Spleen (tissue), 11 donors: ENCODE results near the gene LOXHD1. TPM values are rescaled to one million over a fixed set of nuclear protein-coding genes. Genes with fewer than 3 reads are reported as not detected.

Experiments
- DNase-seq: peaks from one replicate; pipeline ENCODE4 v3.0.0-alpha.2; 2020
- H3K27ac ChIP-seq, 8 donors: fragments of 200-600 bp; sonication (generic) in 7 of 8; 1 replicate in 4 of 8; 2 replicates in 4 of 8; pipeline versions ENCODE4 v1.5.0 to v1.8.0; 2016 to 2021; ENCODE audit warnings: inconsistent platforms in 4 of 8, mild to moderate bottlenecking in 4 of 8, moderate library complexity in 1 of 8
- H3K27me3 ChIP-seq, 7 donors: fragments of 200-600 bp; sonication (generic) in 6 of 7; replicated peaks in 1 of 7; 1 replicate in 4 of 7; 2 replicates in 3 of 7; pipeline versions ENCODE4 v1.5.0 to v1.8.0; 2016 to 2021; ENCODE audit warnings: inconsistent platforms in 3 of 7, mild to moderate bottlenecking in 1 of 7
- H3K36me3 ChIP-seq, 6 donors: fragments of 200-600 bp; sonication (generic) in 5 of 6; 1 replicate in 4 of 6; 2 replicates in 2 of 6; pipeline versions ENCODE4 v1.5.0 to v1.8.0; 2016 to 2021; ENCODE audit warnings: inconsistent platforms in 2 of 6
- H3K4me1 ChIP-seq, 6 donors: fragments of 200-600 bp; sonication (generic) in 5 of 6; 1 replicate in 3 of 6; 2 replicates in 3 of 6; pipeline versions ENCODE4 v1.5.0 to v1.8.0; 2016 to 2021; ENCODE audit warnings: inconsistent platforms in 3 of 6
- H3K4me3 ChIP-seq, 8 donors: fragments of 200-600 bp; sonication (generic) in 7 of 8; 1 replicate in 4 of 8; 2 replicates in 4 of 8; pipeline versions ENCODE4 v1.5.0 to v1.8.0; 2016 to 2021; ENCODE audit warnings: inconsistent platforms in 4 of 8, mild to moderate bottlenecking in 4 of 8, moderate library complexity in 2 of 8
- H3K9me3 ChIP-seq, 8 donors: fragments of 200-600 bp; sonication (generic) in 7 of 8; 1 replicate in 4 of 8; 2 replicates in 4 of 8; pipeline versions ENCODE4 v1.5.0 to v1.8.0; 2016 to 2021; ENCODE audit warnings: inconsistent platforms in 4 of 8
- POLR2A ChIP-seq, 3 donors: fragments of 450-650 bp; IDR thresholded peaks; one replicate each; pipeline ENCODE4 v1.5.1; 2017; ENCODE audit warnings: antibody characterized with exemption in 3 of 3, mild to moderate bottlenecking in 1 of 3
- POLR2AphosphoS5 ChIP-seq, 3 donors: sonication (generic); formaldehyde crosslinking; IDR thresholded peaks; one replicate each; pipeline ENCODE4 v1.5.1; 2017; ENCODE audit warnings: antibody characterized with exemption in 3 of 3
- WGBS, 5 donors: extraction: QIAGEN DNeasy Blood & Tissue Kit in 3 of 5; methylation state at CpG; one replicate each; pipeline versions ENCODE4 v1.1.5 to v1.1.7; 2013 to 2018; 5-methylcytosine and 5-hydroxymethylcytosine counted together
- intact Hi-C: fragments of 100-400 bp; cut with DNase I; formaldehyde crosslinking; loops from one replicate; pipeline ENCODE4 v1.15.0; 2023; ENCODE audit warnings: low total_unique reads
- polyA plus RNA-seq, 3 donors: library from polyadenylated mRNA; stranded (reverse); fragments of 200-250 nt; gene quantifications; one replicate each; pipeline ENCODE4 v1.2.1, GENCODE V29; 2013
- total RNA-seq, 7 donors: library from RNA; depleted of rRNA in 3 of 7; stranded (reverse); fragments of >200 nt in 3 of 7; fragmentation: NEBNext Ultra II Directional in 4 of 7; extraction: Animal tissue kit (Norgen Biotek cat#: 25700) in 4 of 7; gene quantifications; one replicate each; pipeline versions ENCODE4 v1.1.0 to v1.2.1, GENCODE V29; 2016 to 2021
- TF ChIP-seq, protein P1 (sequence below), 11 experiments: fragments of 200-600 bp in 7 of 11; fragments of 450-650 bp in 4 of 11; sonication (generic) in 4 of 11; IDR thresholded peaks in 8 of 11; conservative IDR thresholded peaks in 3 of 11; 1 replicate in 7 of 11; 2 replicates in 4 of 11; pipeline versions ENCODE4 v1.4.0 to v1.8.0; 2016 to 2021; ENCODE audit warnings: antibody characterized with exemption in 11 of 11, inconsistent platforms in 4 of 11, mild to moderate bottlenecking in 1 of 11
- donor health status: healthy with polysubstance abuse.
- donor health status: DM: no; HTN: no; CAD: no; lungs with moderate emphysema.
- donor health status: DM: no; HTN: no; CAD: no.
- donor health status: Bipolar disorder and iron deficiency.
- donor health status: healthy.
- donor health status: DM: no; HTN: no; CAD: no.
- donor health status: DM: yes; HTN: yes; CAD: no.

The LOXHD1 gene
- total and polyA plus RNA-seq, 10 donors: 0.09 to 6.0 (median 2.1) TPM

DNA sequence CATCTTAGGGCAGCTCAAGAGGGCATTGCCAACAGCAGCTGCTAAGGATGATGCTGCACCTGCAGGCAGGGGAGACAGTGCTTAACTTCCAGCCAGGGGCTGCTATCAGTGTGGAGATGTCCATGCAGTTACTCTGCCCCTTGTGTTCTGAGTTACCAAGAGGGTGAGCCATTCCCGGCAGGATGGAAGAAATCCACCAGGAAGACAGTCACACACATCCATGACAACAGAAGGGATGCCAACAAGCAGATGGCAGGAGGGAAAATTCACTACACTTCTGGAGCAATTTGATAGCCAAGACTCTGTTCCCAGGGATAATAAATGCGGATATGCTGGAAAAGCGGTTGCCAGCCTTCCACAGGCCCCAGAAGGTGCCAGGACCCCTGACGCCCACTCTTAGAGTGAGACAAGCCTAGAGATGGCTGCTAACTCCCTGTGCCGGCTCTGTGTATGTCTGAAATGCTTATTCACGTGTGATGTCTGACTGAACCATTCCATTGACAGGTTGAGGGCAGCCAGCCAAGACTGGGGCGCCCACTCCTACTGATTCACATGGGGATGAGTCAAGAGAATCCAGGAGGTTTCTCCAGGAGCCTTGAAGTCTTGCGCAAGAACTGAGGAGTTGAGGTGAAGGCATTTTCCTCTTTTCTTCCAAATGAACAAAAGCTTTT lies 24.5 kb downstream of the LOXHD1 start:
- H3K4me1 ChIP-seq: no peaks in the 10 kb centered on the region
- TF ChIP-seq, protein P1, sequence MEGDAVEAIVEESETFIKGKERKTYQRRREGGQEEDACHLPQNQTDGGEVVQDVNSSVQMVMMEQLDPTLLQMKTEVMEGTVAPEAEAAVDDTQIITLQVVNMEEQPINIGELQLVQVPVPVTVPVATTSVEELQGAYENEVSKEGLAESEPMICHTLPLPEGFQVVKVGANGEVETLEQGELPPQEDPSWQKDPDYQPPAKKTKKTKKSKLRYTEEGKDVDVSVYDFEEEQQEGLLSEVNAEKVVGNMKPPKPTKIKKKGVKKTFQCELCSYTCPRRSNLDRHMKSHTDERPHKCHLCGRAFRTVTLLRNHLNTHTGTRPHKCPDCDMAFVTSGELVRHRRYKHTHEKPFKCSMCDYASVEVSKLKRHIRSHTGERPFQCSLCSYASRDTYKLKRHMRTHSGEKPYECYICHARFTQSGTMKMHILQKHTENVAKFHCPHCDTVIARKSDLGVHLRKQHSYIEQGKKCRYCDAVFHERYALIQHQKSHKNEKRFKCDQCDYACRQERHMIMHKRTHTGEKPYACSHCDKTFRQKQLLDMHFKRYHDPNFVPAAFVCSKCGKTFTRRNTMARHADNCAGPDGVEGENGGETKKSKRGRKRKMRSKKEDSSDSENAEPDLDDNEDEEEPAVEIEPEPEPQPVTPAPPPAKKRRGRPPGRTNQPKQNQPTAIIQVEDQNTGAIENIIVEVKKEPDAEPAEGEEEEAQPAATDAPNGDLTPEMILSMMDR (IDR thresholded peaks at IDR 0.05 in 8 of 11, conservative IDR thresholded peaks at IDR 0.05 in 3 of 11): no peak
- TF ChIP-seq POLR2A (IDR thresholded peaks at IDR 0.05): no peak
- TF ChIP-seq POLR2AphosphoS5 (IDR thresholded peaks at IDR 0.05): no peak
- H3K27ac ChIP-seq: no peak overlapping the region
- no peak overlapping the region for H3K4me3 ChIP-seq
- no peaks in the 10 kb centered on the region for H3K36me3 ChIP-seq
- intact Hi-C loops: no loop called here
- H3K27me3 ChIP-seq: no peaks in the 10 kb centered on the region
- H3K9me3 ChIP-seq: peaks cover 0 to 7% (median 2%) of the 10 kb centered on the region in 8 donors
- DNase-seq: no peak
- 90 to 93% (median 92%) methylated on average over 8 of the region's 8 CpGs for WGBS, 5 donors

DNA sequence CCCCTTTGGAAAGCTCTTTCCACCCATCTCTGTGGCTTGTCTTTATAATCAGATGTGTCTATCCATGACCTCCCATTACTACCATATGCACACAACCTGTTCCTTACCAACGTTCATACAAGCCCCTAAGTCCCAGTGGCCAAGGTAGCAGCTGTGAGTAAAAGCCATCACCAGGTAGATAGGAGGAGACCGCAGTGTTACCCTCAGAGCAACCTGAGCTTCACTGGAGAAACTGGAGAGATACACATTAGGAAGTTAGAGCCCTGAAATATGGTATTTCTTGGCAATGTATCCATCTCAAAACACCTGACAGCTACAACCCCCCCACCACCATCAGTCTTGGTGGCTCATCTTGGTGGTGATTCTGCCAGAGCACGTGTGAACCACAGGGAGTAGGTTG lies 26.0 kb downstream of the LOXHD1 start:
- Histone ChIP-seq H3K9me3 (peaks cover 0 to 7% (median 2%) of the 10 kb centered on the region in 8 donors), H3K36me3 (no peaks in the 10 kb centered on the region), H3K27ac (no peak overlapping the region), H3K4me3 (no peak overlapping the region), H3K27me3 (no peaks in the 10 kb centered on the region), H3K4me1 (no peaks in the 10 kb centered on the region)
- DNase-seq: no peak
- WGBS, 5 donors: 81 to 96% (median 90%) methylated on average over 2 to 3 of the region's 3 CpGs
- TF ChIP-seq, protein P1 (IDR thresholded peaks at IDR 0.05 in 8 of 11, conservative IDR thresholded peaks at IDR 0.05 in 3 of 11): no peak
- TF ChIP-seq POLR2A (IDR thresholded peaks at IDR 0.05) (no peak), POLR2AphosphoS5 (IDR thresholded peaks at IDR 0.05) (no peak)
- intact Hi-C loops: no loop called here

DNA sequence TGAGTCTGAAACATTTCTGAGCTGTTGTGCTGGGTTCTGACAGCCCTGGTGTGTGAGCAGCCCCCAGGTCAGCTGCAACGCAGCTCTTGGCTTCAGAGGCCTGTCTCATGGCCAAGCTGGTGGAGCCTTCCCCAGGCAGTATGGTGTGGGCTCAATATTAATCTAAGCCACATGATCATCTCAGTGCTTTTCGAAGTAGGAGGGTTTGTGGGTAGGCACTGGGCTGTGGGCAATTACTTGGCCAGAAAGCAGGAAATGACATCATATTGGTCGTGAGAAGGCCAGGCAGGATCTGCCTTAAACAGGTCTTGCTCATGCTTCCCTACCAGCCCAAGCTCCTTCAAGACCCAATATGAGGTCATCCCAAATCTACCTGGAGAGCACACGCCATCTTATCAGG lies 26.9 kb downstream of the LOXHD1 start:
- no peak for DNase-seq
- peaks cover 0 to 7% (median 2%) of the 10 kb centered on the region in 8 donors for H3K9me3 ChIP-seq
- intact Hi-C loops: no loop called here
- H3K27me3 ChIP-seq: no peaks in the 10 kb centered on the region
- TF ChIP-seq POLR2A (IDR thresholded peaks at IDR 0.05): no peak
- TF ChIP-seq, protein P1 (IDR thresholded peaks at IDR 0.05 in 8 of 11, conservative IDR thresholded peaks at IDR 0.05 in 3 of 11): no peak
- TF ChIP-seq POLR2AphosphoS5 (IDR thresholded peaks at IDR 0.05): no peak
- H3K27ac ChIP-seq: no peak overlapping the region
- no peaks in the 10 kb centered on the region for H3K4me1 ChIP-seq
- H3K4me3 ChIP-seq: no peak overlapping the region
- H3K36me3 ChIP-seq: no peaks in the 10 kb centered on the region
- WGBS, 5 donors: 49 to 63% (median 61%) methylated on average over 3 to 4 of the region's 4 CpGs

DNA sequence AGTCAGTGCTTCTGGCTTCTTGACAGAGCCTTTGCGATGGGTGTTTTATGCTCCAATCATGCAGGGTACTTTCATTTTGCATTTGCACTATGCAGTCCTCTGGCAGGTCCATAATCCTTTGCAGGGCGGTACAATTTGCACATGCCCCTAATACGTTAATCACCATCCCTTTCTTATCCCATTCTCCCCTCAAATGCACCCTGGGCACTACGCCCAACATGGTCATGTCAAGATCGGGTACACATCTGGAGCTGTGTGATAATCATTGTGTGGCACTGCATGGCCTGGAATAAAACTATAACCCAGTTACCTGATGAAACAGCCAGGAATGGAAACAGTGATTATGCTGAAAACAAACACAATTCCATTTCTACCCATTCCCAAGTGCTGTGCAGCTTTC lies 27.7 kb downstream of the LOXHD1 start:
- no peaks in the 10 kb centered on the region for H3K27me3 ChIP-seq
- H3K27ac ChIP-seq: no peak overlapping the region
- no peak for DNase-seq
- H3K36me3 ChIP-seq: no peaks in the 10 kb centered on the region
- intact Hi-C loops: no loop called here
- H3K4me3 ChIP-seq: no peak overlapping the region
- TF ChIP-seq POLR2AphosphoS5 (IDR thresholded peaks at IDR 0.05) (no peak), POLR2A (IDR thresholded peaks at IDR 0.05) (no peak)
- TF ChIP-seq, protein P1 (IDR thresholded peaks at IDR 0.05 in 8 of 11, conservative IDR thresholded peaks at IDR 0.05 in 3 of 11): no peak
- H3K4me1 ChIP-seq: peaks cover 0 to 3% (median 0%) of the 10 kb centered on the region in 6 donors
- WGBS, 5 donors: 87 to 95% (median 93%) methylated on average over 5 of the region's 5 CpGs
- H3K9me3 ChIP-seq: peaks cover 0 to 7% (median 2%) of the 10 kb centered on the region in 8 donors
